WTC11 (cell line): Measurements from ENCODE around the gene FES. TPM values are rescaled to one million over a fixed set of nuclear protein-coding genes. Genes with fewer than 3 reads are reported as not detected.

Source experiments
- ATAC-seq: fragments of 200-7000 bp; cut with Tn5 transposase; 2 replicates; pipeline ENCODE4 v1.10.0; 2021; ENCODE audit warnings: mild to moderate bottlenecking, moderate library complexity
- CTCF ChIA-PET: fragments of 300-600 bp; sonication (Branson Sonifier 250); formaldehyde crosslinking; loops from one replicate; lab custom pipeline; 2021; ENCODE audit warnings: antibody characterized with exemption; lab: Charles Lee
- POLR2A ChIA-PET: fragments of 350-600 bp; sonication (Branson Sonifier 250); formaldehyde crosslinking; loops from one replicate; lab custom pipeline; 2021; ENCODE audit warnings: antibody characterized with exemption; lab: Charles Lee
- DNase-seq: peaks from one replicate; pipeline ENCODE4 v3.0.0; 2021; ENCODE audit warnings: low spot score
- H3K27ac Mint-ChIP-seq: 2 replicates; pipeline ENCODE4 v1.8.0; 2021; ENCODE audit warnings: mixed read lengths
- H3K27me3 Mint-ChIP-seq: 2 replicates; pipeline ENCODE4 v1.8.0; 2021; ENCODE audit warnings: low read depth, mild to moderate bottlenecking, moderate library complexity, mixed read lengths
- H3K36me3 Mint-ChIP-seq: 2 replicates; pipeline ENCODE4 v1.8.0; 2021; ENCODE audit warnings: mixed read lengths
- H3K4me1 Mint-ChIP-seq: 2 replicates; pipeline ENCODE4 v1.8.0; 2022; ENCODE audit warnings: mixed read lengths
- H3K4me3 Mint-ChIP-seq: 2 replicates; pipeline ENCODE4 v1.8.0; 2021; ENCODE audit warnings: mild to moderate bottlenecking, moderate library complexity, mixed read lengths
- H3K9me3 Mint-ChIP-seq: 2 replicates; pipeline ENCODE4 v1.8.0; 2021; ENCODE audit warnings: mixed read lengths
- ATF1 ChIP-seq: sonication (generic); formaldehyde crosslinking; IDR thresholded peaks from 2 replicates; pipeline ENCODE4 v1.8.1; 2023; ENCODE audit warnings: mild to moderate bottlenecking, moderate library complexity, missing genetic modification reagents
- ATF3 ChIP-seq: sonication (generic); formaldehyde crosslinking; conservative IDR thresholded peaks from 2 replicates; pipeline ENCODE4 v1.8.1; 2022; ENCODE audit warnings: mild to moderate bottlenecking, missing genetic modification reagents
- CBFB ChIP-seq: sonication (generic); formaldehyde crosslinking; IDR thresholded peaks from 2 replicates; pipeline ENCODE4 v1.8.1; 2022; ENCODE audit warnings: mild to moderate bottlenecking, low read depth, missing genetic modification reagents
- E2F4 ChIP-seq: sonication (generic); formaldehyde crosslinking; IDR thresholded peaks from 2 replicates; pipeline ENCODE4 v1.8.1; 2022; ENCODE audit warnings: low read depth, mild to moderate bottlenecking, moderate library complexity, missing genetic modification reagents, borderline replicate concordance
- FOXJ3 ChIP-seq: sonication (generic); formaldehyde crosslinking; IDR thresholded peaks from 2 replicates; pipeline ENCODE4 v1.9.0; 2021; ENCODE audit warnings: missing genetic modification reagents, mild to moderate bottlenecking, borderline replicate concordance
- FOXK1 ChIP-seq: sonication (generic); formaldehyde crosslinking; IDR thresholded peaks from 2 replicates; pipeline ENCODE4 v1.8.0; 2022; ENCODE audit warnings: mild to moderate bottlenecking, moderate library complexity, missing genetic modification reagents
- GABPB1 ChIP-seq: sonication (generic); formaldehyde crosslinking; IDR thresholded peaks from 2 replicates; pipeline ENCODE4 v1.8.1; 2023; ENCODE audit warnings: mild to moderate bottlenecking, missing genetic modification reagents
- HMGA2 ChIP-seq: fragments of 250-450 bp; sonication (Bioruptor Pico); IDR thresholded peaks from 2 replicates; pipeline ENCODE4 v1.4.0; 2021; ENCODE audit warnings: mild to moderate bottlenecking, moderate library complexity
- JAZF1 ChIP-seq: fragments of 250-450 bp; sonication (Bioruptor Pico); IDR thresholded peaks from 2 replicates; pipeline ENCODE4 v1.9.0; 2021; ENCODE audit warnings: moderate library complexity, mild to moderate bottlenecking, inconsistent platforms
- MYBL2 ChIP-seq: sonication (generic); formaldehyde crosslinking; IDR thresholded peaks from 2 replicates; pipeline ENCODE4 v1.8.1; 2023; ENCODE audit warnings: mild to moderate bottlenecking, moderate library complexity, missing genetic modification reagents
- NFYB ChIP-seq: sonication (generic); formaldehyde crosslinking; conservative IDR thresholded peaks from 2 replicates; pipeline ENCODE4 v1.8.0; 2022; ENCODE audit warnings: low read depth, missing genetic modification reagents
- NR1H2 ChIP-seq: sonication (generic); formaldehyde crosslinking; IDR thresholded peaks from 2 replicates; pipeline ENCODE4 v1.9.0; 2021; ENCODE audit warnings: mild to moderate bottlenecking, moderate library complexity, missing genetic modification reagents
- NR3C1 ChIP-seq: sonication (generic); formaldehyde crosslinking; conservative IDR thresholded peaks from 2 replicates; pipeline ENCODE4 v1.8.1; 2023; ENCODE audit warnings: low read depth, mild to moderate bottlenecking, missing genetic modification reagents
- ZNF281 ChIP-seq: sonication (generic); formaldehyde crosslinking; IDR thresholded peaks from 2 replicates; pipeline ENCODE4 v1.8.0; 2023; ENCODE audit warnings: mild to moderate bottlenecking, missing genetic modification reagents
- ZNF423 ChIP-seq: fragments of 250-450 bp; sonication (Bioruptor Pico); IDR thresholded peaks from 2 replicates; pipeline ENCODE4 v2.1.2; 2022; ENCODE audit warnings: mild to moderate bottlenecking, moderate library complexity
- ZNF532 ChIP-seq: fragments of 250-450 bp; sonication (Bioruptor Pico); IDR thresholded peaks from 2 replicates; pipeline ENCODE4 v1.9.0; 2021; ENCODE audit warnings: mild to moderate bottlenecking, borderline replicate concordance
- total RNA-seq: library from RNA; stranded (reverse); gene quantifications from 3 replicates; pipeline ENCODE4 v1.2.3, GENCODE V29; 2021
- TF ChIP-seq, protein P1 (sequence below): fragments of 250-450 bp; sonication (Bioruptor Pico); IDR thresholded peaks from 2 replicates; pipeline ENCODE4 v1.8.0; 2021; ENCODE audit warnings: mild to moderate bottlenecking
- TF ChIP-seq, protein P2 (sequence below): sonication (generic); formaldehyde crosslinking; IDR thresholded peaks from 2 replicates; pipeline ENCODE4 v1.8.1; 2023; ENCODE audit warnings: mild to moderate bottlenecking, missing genetic modification reagents, moderate library complexity
- TF ChIP-seq, protein P3 (sequence below): sonication (generic); formaldehyde crosslinking; IDR thresholded peaks from 2 replicates; pipeline ENCODE4 v1.8.0; 2022; ENCODE audit warnings: mild to moderate bottlenecking, missing genetic modification reagents
- TF ChIP-seq, protein P4 (sequence below): fragments of 250-450 bp; sonication (Bioruptor Pico); conservative IDR thresholded peaks from 2 replicates; pipeline ENCODE4 v1.9.0; 2021; ENCODE audit warnings: mild to moderate bottlenecking

FES gene
- total RNA-seq, 1 experiment from 2014 or later: 10.0 TPM

DNA sequence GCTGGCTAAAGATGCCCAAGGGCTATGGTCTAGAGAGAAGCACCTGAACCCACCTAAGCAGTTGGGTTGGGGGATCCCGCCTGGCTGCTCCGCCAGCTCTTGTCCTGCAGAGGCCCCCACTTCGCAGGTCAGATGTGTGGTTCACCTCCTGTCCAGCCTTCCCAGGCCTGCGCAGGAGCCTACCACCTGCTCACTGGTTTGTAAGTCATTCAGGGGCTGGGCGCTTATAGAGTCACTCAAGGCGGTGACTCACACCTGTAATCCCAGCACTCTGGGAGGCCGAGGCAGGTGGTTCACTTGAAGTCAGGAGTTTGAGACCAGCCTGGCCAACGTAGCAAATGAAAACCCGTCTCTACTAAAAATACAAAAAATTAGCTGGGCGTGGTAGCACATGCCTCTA is 19.8 kb upstream of the FES start (continued):
- no peak for TF ChIP-seq ZNF281 (CRISPR knock-in tag)
- TF ChIP-seq, all 79 proteins: peak for 0

DNA sequence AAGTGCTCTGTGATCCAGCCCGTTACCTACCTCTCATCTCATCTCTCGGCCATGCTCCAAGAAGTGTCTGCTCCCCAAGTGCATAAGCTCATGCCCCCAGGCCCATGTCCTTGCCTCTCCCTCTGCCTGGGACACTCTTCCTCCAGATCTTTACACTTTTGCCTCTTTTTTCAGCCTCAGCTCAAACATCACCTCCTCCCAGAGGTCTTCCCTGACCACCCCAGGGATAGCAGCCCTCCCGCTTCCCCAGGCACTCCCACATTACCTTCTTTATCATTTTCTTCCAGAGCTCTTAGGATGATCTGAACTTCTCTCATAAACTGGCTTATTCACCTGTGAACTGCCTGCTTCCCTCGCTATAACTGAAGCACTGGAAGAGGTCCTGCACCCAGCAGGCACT is 18.6 kb upstream of the FES start:
- Mint-ChIP-seq H3K9me3 (no peaks in the 10 kb centered on the region), H3K4me3 (no peak overlapping the region), H3K27ac (peak overlapping the region; percentile 8; the same call in 1 of the 2 replicates), H3K27me3 (no peaks in the 10 kb centered on the region; the same call in 1 of the 2 replicates), H3K36me3 (no peaks in the 10 kb centered on the region), H3K4me1 (peaks cover 33% of the 10 kb centered on the region)
- CTCF ChIA-PET: no interaction called here
- POLR2A ChIA-PET: no interaction called here
- no peak for DNase-seq
- TF ChIP-seq FOXJ3 (CRISPR knock-in tag) (no peak), MYBL2 (CRISPR knock-in tag) (no peak), ZNF423 (no peak), ZNF532 (CRISPR knock-in tag) (no peak), HMGA2 (CRISPR knock-in tag) (no peak), FOXK1 (no peak), GABPB1 (CRISPR knock-in tag) (no peak), E2F4 (CRISPR knock-in tag) (no peak), ATF1 (no peak), NR1H2 (CRISPR knock-in tag) (no peak), NFYB (no peak), JAZF1 (CRISPR knock-in tag) (no peak), CBFB (CRISPR knock-in tag) (no peak), ATF3 (CRISPR knock-in tag) (no peak), NR3C1 (no peak)
- TF ChIP-seq, protein P1, sequence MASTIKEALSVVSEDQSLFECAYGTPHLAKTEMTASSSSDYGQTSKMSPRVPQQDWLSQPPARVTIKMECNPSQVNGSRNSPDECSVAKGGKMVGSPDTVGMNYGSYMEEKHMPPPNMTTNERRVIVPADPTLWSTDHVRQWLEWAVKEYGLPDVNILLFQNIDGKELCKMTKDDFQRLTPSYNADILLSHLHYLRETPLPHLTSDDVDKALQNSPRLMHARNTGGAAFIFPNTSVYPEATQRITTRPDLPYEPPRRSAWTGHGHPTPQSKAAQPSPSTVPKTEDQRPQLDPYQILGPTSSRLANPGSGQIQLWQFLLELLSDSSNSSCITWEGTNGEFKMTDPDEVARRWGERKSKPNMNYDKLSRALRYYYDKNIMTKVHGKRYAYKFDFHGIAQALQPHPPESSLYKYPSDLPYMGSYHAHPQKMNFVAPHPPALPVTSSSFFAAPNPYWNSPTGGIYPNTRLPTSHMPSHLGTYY: no peak
- TF ChIP-seq, protein P2, sequence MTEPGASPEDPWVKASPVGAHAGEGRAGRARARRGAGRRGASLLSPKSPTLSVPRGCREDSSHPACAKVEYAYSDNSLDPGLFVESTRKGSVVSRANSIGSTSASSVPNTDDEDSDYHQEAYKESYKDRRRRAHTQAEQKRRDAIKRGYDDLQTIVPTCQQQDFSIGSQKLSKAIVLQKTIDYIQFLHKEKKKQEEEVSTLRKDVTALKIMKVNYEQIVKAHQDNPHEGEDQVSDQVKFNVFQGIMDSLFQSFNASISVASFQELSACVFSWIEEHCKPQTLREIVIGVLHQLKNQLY: no peak
- TF ChIP-seq, protein P3, sequence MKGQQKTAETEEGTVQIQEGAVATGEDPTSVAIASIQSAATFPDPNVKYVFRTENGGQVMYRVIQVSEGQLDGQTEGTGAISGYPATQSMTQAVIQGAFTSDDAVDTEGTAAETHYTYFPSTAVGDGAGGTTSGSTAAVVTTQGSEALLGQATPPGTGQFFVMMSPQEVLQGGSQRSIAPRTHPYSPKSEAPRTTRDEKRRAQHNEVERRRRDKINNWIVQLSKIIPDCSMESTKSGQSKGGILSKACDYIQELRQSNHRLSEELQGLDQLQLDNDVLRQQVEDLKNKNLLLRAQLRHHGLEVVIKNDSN: no peak
- TF ChIP-seq, protein P4, sequence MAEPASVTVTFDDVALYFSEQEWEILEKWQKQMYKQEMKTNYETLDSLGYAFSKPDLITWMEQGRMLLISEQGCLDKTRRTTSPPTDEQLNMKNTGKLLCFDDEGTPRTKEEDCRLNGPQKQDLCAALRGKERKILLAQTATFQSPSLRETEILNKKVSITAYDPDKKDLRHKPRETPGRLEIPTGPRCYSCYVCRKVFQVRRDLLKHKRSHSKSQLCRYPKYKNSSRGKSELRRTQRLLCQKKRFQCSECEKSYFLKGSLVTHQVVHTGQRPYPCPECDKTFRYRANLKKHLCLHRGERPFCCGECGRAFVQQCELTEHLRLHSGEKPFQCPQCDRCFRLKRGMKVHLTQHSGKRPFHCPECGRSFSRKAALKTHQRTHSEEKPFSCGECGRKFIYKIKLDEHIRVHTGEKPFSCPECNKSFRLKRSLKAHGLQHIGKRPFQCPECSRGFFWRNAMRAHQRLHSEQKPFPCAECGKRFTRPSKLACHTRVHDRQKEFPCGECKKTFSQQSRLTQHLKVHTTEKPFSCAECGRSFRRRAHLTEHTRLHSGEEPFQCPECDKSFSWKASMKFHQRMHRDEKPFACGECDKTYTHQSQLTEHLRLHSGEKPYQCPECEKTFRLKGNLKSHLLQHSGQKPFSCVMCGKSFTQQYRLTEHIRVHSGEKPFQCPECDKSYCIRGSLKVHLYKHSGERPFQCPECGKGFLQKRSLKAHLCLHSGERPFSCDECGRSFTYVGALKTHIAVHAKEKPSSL (CRISPR knock-in tag): no peak
- TF ChIP-seq, all 79 proteins: peak for 0
- no peak for ATAC-seq
